Measurements from ENCODE around the gene C18orf32.
"Not testable (repeated sequence)": the region's sequence is repeated elsewhere in the genome, so short reads cannot be mapped to it uniquely, and the experiment has no call there.

C18orf32 gene

GRCh38 chr18:49500201-49500921 lies 13.3 kb upstream of the C18orf32 start:
- no peak for DNase-seq (ENCODE audit: low spot score)

- no peak for DNase-seq (ENCODE audit: low spot score)
Observed at GRCh38 chr18:49499046-49499637, 12.1 kb upstream of the C18orf32 start.

GRCh38 chr18:49495480-49495879 lies 8.4 kb upstream of the C18orf32 start:
- DNase-seq (ENCODE audit: low spot score), result no peak

GRCh38 chr18:49495076-49495475 lies 8.0 kb upstream of the C18orf32 start:
- no peak for DNase-seq (ENCODE audit: low spot score)

- DNase-seq (ENCODE audit: low spot score), result peak; percentile 29
Observed at GRCh38 chr18:49494660-49495059, 7.6 kb upstream of the C18orf32 start.

GRCh38 chr18:49492694-49493033 lies 5.6 kb upstream of the C18orf32 start:
- no peak for DNase-seq (ENCODE audit: low spot score)

- peak; percentile 94 for DNase-seq (ENCODE audit: low spot score)
Observed at GRCh38 chr18:49491857-49492693, 5.0 kb upstream of the C18orf32 start, which contains the start of gene RPL17. RPL17 (minus strand) TSS chr18:49492465.

GRCh38 chr18:49491534-49491856 lies 4.5 kb upstream of the C18orf32 start:
- DNase-seq (ENCODE audit: low spot score), result no peak

GRCh38 chr18:49490246-49490762 lies 3.3 kb upstream of the C18orf32 start:
- DNase-seq (ENCODE audit: low spot score), result no peak

GRCh38 chr18:49487711-49488310 lies 777 bp upstream of the C18orf32 start:
- no peak for DNase-seq (ENCODE audit: low spot score)

- DNase-seq (ENCODE audit: low spot score), result no peak
Observed at GRCh38 chr18:49486606-49486952, 455 bp downstream of the C18orf32 start.

- DNase-seq (ENCODE audit: low spot score), result no peak
Observed at GRCh38 chr18:49486134-49486533, 900 bp downstream of the C18orf32 start.

GRCh38 chr18:49483198-49483597 lies 3.8 kb downstream of the C18orf32 start:
- no peak for DNase-seq (ENCODE audit: low spot score)

GRCh38 chr18:49481907-49482306 lies 5.1 kb downstream of the C18orf32 start:
- no peak for DNase-seq (ENCODE audit: low spot score)

- no peak for DNase-seq (ENCODE audit: low spot score)
Observed at GRCh38 chr18:49481317-49481716, 5.7 kb downstream of the C18orf32 start.

- DNase-seq (ENCODE audit: low spot score), result no peak
Observed at GRCh38 chr18:49479381-49480137, 7.5 kb downstream of the C18orf32 start.

- peak; percentile 58 for DNase-seq (ENCODE audit: low spot score)
Observed at GRCh38 chr18:49476664-49477411, 10.2 kb downstream of the C18orf32 start.

GRCh38 chr18:49474935-49475334 lies 12.1 kb downstream of the C18orf32 start:
- not testable (repeated sequence) for DNase-seq (ENCODE audit: low spot score)

- DNase-seq (ENCODE audit: low spot score), result no peak
Observed at GRCh38 chr18:49473721-49474120, 13.3 kb downstream of the C18orf32 start.

GRCh38 chr18:49472459-49472858 lies 14.6 kb downstream of the C18orf32 start:
- no peak for DNase-seq (ENCODE audit: low spot score)

- no peak for DNase-seq (ENCODE audit: low spot score)
Observed at GRCh38 chr18:49471532-49471931, 15.5 kb downstream of the C18orf32 start.

Data from AG20443 (cell line).